ENCODE data around the gene SUGCT. TPM values are rescaled to one million over a fixed set of nuclear protein-coding genes. Genes with fewer than 3 reads are reported as not detected.

Gene SUGCT
- total and polyA plus RNA-seq, 2 of the 13 experiments (the other 11 are each of a cell fraction or from before 2014, with no cell fraction given), result 10.1 to 22.2 TPM

DNA sequence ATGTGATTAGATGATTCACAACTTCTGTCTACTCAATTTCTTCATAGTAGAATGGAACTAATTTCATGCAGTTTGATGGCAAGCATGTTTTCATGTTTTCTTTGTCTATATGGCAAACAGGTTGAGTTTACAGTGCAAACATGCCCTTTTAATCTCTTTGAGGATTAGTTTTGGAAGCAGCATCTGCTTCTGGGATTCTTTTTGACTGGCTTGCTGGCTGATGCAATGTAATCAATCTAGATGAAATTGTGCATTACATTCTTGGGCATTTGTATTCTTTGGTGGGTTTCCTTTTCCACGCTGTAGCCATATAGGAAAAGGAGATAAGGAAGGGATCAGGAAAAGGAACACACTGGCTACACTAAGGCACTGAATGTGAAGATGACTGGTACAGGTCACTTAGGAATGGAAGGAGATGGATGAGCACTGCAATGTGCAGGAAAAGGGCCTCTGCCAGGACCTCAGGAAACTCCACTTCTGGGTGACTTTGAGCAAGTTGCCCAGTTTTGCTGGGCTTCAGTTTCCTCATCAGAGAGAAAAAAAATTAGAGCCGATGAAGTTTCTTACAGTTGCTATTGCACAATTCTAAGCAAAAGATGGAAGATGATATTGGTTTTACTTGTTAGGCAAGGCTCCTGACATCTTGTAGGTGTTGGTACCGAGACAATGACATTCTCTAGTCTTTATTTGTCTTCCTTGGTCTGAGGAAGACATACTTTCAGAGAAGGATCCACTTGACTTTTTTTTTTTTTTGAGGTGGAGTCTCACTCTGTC lies 269.1 kb downstream of the SUGCT start (continued):
- TF ChIP-seq NR2F1 (CRISPR knock-in tag; IDR thresholded peaks at IDR 0.05) (peak; percentile 45 to 86; a peak in 3 of 4 replicates), PHF20 (CRISPR knock-in tag; IDR thresholded peaks at IDR 0.05) (no peak), CREB1 (IDR thresholded peaks at IDR 0.05) (no peak), CREB1 (CRISPR knock-in tag; IDR thresholded peaks at IDR 0.05) (peak; percentile 42; the same call in 1 of the 2 replicates), ZNF264 (CRISPR knock-in tag; IDR thresholded peaks at IDR 0.05) (peak; percentile 39; the same call in 1 of the 2 replicates), MTF2 (CRISPR knock-in tag; IDR thresholded peaks at IDR 0.05; ENCODE audit: borderline replicate concordance) (no peak), MBD4 (IDR thresholded peaks at IDR 0.05; ENCODE audit: borderline replicate concordance, low read length) (no peak), GATAD2A (CRISPR knock-in tag; IDR thresholded peaks at IDR 0.05) (peak; percentile 97), THAP11 (CRISPR knock-in tag; IDR thresholded peaks at IDR 0.05) (peak; percentile 68), ZNF780A (CRISPR knock-in tag; IDR thresholded peaks at IDR 0.05) (no peak), ZNF430 (CRISPR knock-in tag; IDR thresholded peaks at IDR 0.05) (no peak), AKAP8 (CRISPR knock-in tag; IDR thresholded peaks at IDR 0.05) (no peak), NFIC (IDR thresholded peaks at IDR 0.05; ENCODE audit: low read length) (no peak; the same call in 1 of the 2 replicates), FOSL2 (CRISPR knock-in tag; IDR thresholded peaks at IDR 0.05) (peak; percentile 67), RNF2 (conservative IDR thresholded peaks at IDR 0.05; ENCODE audit: low read depth) (no peak), ZSCAN20 (CRISPR knock-in tag; IDR thresholded peaks at IDR 0.05; ENCODE audit: borderline replicate concordance) (no peak), HNF4A (CRISPR knock-in tag; IDR thresholded peaks at IDR 0.05) (peak; percentile 88), DMAP1 (CRISPR knock-in tag; IDR thresholded peaks at IDR 0.05) (peak; percentile 41; the same call in 1 of the 2 replicates), ZNF615 (CRISPR knock-in tag; IDR thresholded peaks at IDR 0.05; ENCODE audit: borderline replicate concordance) (no peak), SSRP1 (CRISPR knock-in tag; IDR thresholded peaks at IDR 0.05) (no peak), POGZ (CRISPR knock-in tag; IDR thresholded peaks at IDR 0.05) (peak; percentile 58), CEBPB (IDR thresholded peaks at IDR 0.05; ENCODE audit: borderline replicate concordance, low read depth, low read length) (peak; percentile 82), KLF6 (CRISPR knock-in tag; IDR thresholded peaks at IDR 0.05) (peak; percentile 68), ZNF274 (CRISPR knock-in tag; IDR thresholded peaks at IDR 0.05) (no peak), MIER2 (CRISPR knock-in tag; IDR thresholded peaks at IDR 0.05) (peak; percentile 18; the same call in 1 of the 2 replicates)
- TF ChIP-seq, protein P1, sequence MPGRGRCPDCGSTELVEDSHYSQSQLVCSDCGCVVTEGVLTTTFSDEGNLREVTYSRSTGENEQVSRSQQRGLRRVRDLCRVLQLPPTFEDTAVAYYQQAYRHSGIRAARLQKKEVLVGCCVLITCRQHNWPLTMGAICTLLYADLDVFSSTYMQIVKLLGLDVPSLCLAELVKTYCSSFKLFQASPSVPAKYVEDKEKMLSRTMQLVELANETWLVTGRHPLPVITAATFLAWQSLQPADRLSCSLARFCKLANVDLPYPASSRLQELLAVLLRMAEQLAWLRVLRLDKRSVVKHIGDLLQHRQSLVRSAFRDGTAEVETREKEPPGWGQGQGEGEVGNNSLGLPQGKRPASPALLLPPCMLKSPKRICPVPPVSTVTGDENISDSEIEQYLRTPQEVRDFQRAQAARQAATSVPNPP (CRISPR knock-in tag; IDR thresholded peaks at IDR 0.05), result no peak
- TF ChIP-seq, protein P2, sequence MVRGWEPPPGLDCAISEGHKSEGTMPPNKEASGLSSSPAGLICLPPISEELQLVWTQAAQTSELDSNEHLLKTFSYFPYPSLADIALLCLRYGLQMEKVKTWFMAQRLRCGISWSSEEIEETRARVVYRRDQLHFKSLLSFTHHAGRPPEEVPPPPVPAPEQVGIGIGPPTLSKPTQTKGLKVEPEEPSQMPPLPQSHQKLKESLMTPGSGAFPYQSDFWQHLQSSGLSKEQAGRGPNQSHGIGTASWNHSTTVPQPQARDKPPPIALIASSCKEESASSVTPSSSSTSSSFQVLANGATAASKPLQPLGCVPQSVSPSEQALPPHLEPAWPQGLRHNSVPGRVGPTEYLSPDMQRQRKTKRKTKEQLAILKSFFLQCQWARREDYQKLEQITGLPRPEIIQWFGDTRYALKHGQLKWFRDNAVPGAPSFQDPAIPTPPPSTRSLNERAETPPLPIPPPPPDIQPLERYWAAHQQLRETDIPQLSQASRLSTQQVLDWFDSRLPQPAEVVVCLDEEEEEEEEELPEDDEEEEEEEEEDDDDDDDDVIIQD (CRISPR knock-in tag; IDR thresholded peaks at IDR 0.05; ENCODE audit: low read depth), result 0 out of 2 replicates have a peak, but pooled peaks have one; percentile 54
- TF ChIP-seq, protein P3, sequence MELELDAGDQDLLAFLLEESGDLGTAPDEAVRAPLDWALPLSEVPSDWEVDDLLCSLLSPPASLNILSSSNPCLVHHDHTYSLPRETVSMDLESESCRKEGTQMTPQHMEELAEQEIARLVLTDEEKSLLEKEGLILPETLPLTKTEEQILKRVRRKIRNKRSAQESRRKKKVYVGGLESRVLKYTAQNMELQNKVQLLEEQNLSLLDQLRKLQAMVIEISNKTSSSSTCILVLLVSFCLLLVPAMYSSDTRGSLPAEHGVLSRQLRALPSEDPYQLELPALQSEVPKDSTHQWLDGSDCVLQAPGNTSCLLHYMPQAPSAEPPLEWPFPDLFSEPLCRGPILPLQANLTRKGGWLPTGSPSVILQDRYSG (CRISPR knock-in tag; IDR thresholded peaks at IDR 0.05), result no peak
